Measurements from ENCODE around the gene GPR62.

DNA sequence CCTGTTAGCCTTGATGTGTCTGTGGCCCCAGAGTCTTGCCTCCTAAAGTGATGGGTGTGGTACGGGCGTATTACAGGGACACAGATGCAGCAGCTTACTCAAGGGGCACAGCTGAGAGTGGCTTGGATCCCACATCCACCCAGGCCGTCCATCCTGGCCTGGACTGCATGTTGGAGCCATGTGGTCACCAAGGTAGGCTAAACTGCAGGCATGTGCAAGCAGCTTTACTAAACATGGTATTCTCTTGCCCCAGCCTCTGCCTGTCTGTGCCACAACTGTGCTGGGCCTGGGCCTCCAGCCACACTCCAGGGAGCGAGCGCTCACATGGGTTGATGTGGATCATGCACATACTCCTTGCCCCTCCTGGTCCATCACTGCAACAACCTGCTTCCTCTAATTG lies 6.1 kb upstream of the GPR62 start:
- TF ChIP-seq, protein P1, sequence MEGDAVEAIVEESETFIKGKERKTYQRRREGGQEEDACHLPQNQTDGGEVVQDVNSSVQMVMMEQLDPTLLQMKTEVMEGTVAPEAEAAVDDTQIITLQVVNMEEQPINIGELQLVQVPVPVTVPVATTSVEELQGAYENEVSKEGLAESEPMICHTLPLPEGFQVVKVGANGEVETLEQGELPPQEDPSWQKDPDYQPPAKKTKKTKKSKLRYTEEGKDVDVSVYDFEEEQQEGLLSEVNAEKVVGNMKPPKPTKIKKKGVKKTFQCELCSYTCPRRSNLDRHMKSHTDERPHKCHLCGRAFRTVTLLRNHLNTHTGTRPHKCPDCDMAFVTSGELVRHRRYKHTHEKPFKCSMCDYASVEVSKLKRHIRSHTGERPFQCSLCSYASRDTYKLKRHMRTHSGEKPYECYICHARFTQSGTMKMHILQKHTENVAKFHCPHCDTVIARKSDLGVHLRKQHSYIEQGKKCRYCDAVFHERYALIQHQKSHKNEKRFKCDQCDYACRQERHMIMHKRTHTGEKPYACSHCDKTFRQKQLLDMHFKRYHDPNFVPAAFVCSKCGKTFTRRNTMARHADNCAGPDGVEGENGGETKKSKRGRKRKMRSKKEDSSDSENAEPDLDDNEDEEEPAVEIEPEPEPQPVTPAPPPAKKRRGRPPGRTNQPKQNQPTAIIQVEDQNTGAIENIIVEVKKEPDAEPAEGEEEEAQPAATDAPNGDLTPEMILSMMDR (IDR thresholded peaks at IDR 0.05) = no peak
- TF ChIP-seq POLR2A (IDR thresholded peaks at IDR 0.05) = no peak
